Activated CD4-positive, CD25-positive, alpha-beta regulatory T cell treated with anti-CD3 and anti-CD28 coated beads, Interleukin-2, amount 50 U/mL, for 16 hours (primary cell): Measurements from ENCODE around the gene SCAMP1.
"Not testable (repeated sequence)": the region's sequence is repeated elsewhere in the genome, so short reads cannot be mapped to it uniquely, and the experiment has no call there.

ENCODE experiments used
- DNase-seq: peaks from one replicate; pipeline ENCODE4 v3.0.0-alpha.2; 2020; ENCODE audit warnings: low read depth, low spot score

The SCAMP1 gene

DNA sequence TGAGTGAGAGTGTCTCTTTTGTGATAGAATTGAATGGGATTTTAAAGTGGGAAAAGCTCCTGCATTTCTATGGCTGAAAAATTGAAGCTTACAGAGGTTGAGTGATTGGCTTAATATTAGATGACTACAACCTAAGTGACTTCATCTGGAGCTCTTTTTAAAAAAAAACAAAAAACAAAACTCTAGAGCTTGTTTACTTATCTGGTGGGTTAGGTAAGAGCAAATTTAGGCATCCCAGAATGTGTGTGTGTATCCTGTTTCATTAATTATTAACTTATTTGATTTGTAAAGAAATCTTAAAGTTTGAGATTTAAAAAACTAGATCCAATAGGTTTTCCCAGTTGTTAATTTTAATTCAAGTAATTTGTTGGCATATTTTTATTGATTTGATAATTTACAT lies 60.1 kb downstream of the SCAMP1 start:
- no peak for DNase-seq

DNA sequence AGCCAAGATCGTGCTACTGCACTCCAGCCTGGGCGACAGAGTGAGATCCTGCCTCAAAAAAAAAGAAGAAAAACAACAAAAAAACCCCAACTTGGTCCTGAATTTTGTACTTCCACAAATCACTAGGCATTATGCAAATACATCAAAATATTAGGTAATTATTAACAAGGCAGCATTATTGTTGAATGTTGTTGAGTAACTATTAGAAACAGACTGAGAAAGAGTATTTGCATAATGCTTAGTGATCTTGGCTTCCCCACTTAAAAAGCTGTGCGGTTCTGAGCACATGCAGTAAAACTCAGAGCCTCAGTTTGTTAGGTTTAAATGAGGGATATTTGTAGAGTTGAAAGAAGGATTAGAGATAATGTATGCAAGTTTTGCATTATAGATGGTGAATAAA lies 64.2 kb downstream of the SCAMP1 start:
- DNase-seq = no peak

DNA sequence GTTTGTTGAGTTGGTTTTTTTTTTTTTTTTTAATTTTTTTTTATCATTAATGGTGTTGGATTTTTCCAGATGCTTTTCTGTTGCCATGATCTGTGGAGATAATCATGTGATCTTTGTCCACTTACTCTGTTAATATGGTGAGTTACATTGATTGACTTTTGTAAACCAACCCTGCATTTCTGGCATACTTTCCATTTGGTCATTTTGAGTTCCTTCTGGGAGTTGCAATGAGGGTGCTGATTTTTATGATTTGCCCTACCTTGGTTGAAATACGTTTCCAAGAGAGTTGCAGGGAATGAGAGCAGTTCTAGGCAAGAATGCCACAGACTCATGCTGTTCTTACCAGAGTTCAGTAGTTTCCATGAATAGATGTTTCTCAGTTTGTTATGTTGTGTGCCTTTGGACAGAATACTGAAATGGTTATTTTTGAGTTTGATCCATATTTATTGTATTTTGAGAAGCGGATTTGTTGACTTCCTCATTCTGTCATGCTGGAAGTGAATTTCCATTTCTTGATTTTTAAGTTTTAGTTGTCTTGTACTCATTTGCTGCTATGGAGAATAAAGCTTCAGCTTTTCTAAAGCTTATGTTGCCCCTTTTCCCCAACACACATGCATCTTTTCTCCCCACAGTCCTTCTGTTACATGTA lies 69.0 kb downstream of the SCAMP1 start:
- DNase-seq = no peak

DNA sequence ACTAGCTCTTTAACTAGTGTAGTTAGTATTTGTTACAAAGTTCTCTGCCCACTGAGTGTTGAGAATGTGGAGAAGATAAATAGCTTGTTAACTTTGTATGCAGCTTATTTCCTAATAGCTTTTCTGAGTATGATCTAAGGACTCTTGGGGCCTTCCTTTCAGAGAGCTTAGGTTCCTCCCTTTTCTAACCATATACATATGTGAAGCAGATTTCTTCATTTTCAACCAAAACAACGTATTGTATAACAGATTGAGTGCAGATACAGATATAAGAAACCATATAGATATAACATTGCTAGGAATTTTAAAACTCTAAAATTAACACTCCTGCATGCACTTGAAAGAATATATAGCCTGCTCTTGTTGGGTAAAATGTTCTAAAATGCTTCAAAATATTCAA lies 70.4 kb downstream of the SCAMP1 start:
- no peak for DNase-seq

DNA sequence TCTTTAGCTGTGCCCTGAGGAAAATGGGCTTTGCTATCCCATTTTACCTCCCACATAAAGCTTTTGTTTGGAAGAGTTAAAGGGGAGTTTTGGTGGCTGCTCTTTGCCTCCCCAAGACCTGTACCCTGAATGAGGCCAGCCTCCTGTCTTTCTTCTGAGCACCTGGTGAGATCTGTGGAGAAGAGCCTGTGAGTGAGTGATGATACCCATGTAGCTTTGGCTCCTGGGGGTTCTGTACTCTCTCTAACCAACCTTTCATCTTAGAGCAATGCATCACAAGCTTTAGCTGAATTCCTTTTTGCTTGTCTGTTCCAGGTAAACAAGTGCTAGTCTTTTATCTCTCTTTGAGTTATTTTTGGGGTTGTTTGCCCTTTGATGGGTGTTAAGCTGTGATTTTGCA lies 73.6 kb downstream of the SCAMP1 start:
- DNase-seq = no peak

DNA sequence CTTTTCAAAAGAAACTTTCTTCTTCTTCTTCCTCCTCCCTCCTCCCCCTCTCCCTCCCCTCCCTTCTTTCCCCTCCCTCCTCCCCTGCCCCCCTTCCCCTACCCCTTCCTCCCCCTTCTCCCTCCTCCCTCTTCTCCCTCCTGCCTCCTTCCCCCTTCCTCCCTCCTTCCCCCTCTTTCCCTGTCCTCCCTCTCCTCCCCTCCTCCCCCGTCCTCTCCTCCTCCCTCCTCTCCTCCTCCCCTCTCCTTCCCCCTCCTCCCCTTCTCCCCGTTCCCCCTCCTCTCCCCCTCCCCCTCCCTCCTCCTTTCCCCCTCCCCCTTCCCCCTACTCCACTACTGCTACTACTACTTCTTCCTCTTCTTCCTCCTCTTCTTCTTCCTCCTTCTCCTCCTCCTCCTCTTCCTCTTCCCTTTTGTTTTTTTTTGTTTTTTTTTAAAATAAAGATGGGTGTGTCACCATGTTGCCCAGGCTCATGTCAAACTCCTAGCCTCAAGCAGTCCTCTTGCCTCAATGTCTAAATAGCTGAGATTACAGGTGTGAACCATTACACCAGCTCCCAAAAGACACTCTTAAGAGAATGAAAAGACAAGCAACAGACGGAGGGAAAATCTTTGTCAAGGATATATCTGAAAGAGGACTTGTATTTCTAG lies 87.5 kb downstream of the SCAMP1 start:
- DNase-seq = no peak

DNA sequence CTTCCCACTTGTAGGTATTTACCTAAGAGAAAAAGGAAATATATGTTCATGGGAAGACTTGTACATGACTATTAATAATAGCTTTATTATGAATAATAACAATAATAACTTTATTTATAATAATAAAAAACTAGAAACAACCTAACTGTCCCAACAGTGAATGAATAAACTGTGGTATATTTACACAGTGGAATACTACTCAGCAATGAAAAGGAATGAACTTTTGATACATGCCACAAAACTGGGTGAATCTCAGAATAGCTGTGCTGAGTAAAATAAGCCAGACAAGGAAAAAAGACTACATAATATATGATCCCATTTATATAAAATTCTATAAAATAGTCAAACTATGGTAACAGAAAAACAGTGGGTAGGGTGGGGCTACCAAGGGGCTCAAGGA lies 88.7 kb downstream of the SCAMP1 start:
- DNase-seq = no peak

DNA sequence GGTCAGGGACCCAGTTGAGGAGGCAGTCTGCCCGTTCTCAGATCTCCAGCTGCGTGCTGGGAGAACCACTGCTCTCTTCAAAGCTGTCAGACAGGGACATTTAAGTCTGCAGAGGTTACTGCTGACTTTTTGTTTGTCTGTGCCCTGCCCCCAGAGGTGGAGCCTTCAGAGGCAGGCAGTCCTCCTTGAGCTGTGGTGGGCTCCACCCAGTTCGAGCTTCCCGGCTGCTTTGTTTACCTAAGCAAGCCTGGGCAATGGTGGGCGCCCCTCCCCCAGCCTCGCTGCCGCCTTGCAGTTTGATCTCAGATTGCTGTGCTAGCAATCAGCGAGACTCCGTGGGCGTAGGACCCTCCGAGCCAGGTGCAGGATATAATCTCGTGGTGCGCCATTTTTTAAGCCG lies 97.1 kb downstream of the SCAMP1 start:
- not testable (repeated sequence) for DNase-seq

DNA sequence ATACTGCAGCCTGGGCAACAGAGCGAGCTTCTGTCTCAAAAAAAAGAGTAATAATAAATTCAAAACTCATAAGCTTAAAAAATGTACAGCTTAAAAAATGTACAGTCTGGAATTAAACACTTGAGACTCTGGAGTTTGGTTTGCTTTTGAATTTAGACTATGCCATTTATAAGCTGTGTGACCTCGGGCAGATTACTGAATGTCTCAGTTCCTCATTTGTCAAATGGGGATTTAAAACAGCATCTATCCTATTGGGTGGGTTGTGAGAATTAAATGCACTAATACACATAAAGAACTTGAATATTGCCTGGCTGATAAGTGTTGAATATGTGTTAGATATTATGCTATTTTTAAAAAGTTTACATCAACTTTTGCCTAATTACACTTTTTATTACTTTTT lies 98.4 kb downstream of the SCAMP1 start:
- DNase-seq = no peak

DNA sequence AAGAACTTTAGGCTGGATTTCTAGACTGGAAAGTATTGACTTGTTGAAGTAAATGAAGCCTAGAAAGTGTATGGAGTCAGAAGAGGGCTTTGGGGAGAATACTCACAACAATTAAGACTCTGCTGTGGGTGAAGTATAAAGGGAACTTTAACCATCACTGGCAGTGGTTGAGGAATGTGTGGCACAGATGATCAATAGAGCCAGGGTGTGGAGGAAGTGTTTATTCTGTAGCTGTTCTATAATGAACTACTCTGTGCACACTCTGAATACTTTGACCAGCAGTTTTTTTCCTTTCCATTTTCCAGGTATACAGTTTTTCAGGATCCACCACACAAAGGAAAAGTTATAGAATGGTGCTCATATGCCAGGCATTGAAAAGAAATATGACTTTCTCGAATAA lies 106.7 kb downstream of the SCAMP1 start:
- no peak for DNase-seq

DNA sequence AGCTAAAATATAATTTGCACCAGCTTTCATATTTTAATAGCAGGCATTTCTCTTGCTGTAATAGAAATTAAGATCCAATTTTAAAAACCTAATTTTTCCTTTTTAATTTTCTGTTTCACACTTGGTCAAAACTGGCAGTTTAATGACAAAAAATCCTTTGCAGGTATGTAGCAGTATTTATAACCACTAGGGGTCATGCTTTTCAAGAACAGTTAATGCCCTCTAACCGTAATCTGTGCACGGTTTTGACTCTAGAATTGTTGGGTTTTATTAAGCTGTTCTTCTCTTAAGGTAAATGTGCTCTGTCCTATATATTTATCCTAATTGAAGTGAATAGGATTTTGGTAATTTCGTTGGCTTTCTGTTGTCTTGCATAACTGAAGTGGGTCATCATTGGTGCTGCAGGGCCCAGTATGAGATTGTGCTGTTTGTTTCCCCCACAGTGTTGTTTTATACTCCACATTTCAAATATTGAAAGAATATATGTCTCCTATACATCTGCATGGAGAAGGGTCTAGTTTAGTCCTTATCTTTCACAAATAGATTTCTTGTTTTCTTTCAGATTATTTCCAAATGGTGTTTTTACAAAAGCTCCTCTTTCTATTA lies 107.4 kb downstream of the SCAMP1 start:
- DNase-seq = no peak

DNA sequence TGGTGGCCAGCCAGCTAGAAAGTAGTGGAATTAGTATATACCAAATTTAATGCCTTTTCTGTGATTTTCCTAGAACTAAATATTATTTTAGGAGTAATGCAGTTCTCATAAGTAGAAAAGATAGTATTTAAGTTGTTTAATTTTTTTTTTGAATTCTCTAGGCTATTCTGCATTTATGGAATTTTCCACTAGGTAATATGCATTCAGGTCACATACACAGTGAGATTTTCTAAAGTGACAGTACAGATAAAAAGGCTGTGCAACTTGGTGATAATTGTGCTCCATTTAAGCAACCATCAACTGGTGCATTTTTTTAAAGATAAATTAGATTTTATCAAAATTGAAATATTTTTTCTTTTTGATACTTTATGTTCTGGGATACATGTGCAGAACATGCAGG lies 111.5 kb downstream of the SCAMP1 start:
- no peak for DNase-seq

DNA sequence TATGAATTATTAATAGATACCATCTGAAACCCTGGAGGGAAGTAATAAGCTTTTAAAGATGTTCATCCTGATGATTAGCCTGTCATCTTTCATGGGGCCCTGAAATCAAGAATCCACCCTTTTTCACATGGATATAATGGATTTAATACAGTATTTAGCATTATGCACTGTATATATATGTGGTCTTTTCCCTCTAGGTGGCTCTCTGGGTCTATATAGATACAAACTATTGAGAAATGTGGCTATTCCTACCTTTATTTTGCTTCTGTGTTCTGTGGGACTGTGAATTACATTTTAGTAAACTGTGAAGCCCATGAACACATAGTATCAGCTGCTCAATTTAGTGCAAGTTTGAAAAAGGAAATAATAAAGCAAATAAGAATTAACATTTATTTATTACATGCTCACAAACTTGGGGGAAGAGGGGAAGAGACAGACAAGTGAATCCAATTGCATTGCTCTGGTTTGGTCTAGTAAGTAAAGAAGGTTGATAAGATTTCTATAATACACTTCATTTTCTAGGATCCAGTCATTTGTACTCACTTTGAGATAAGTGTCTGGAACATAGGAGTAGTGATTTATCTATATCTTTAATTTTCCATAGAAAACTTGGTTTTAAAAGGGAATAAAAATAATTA lies 112.2 kb downstream of the SCAMP1 start:
- no peak for DNase-seq

DNA sequence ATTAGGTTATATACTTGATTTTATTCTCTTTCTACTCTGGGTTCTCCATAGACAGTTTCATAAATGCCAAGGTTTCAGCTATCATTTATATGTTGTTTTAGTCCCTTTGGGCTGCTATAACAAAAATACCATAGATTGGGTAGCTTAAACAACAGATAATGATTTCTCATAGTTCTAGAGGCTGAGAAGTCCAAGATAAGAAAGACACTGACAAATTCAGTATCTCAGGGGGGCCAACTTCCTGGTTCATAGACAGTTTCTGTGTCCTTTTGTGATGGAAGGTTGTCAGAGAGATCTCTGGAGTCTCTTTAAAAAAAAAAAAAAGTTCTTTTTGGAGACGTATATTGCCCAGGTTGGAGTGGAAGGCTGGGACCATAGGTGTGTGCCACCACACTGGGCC lies 113.3 kb downstream of the SCAMP1 start:
- DNase-seq = no peak

DNA sequence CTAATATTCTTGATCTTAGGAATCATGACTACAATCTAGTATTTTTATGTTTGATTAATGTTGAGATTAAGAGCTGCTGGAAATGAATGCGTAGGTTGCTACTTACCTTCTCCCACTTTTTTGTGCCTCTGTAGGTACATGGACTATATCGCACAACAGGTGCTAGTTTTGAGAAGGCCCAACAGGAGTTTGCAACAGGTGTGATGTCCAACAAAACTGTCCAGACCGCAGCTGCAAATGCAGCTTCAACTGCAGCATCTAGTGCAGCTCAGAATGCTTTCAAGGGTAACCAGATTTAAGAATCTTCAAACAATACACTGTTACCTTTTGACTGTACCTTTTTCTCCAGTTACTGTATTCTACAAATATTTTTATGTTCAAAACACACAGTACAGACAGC lies 115.0 kb downstream of the SCAMP1 start:
- DNase-seq = no peak

DNA sequence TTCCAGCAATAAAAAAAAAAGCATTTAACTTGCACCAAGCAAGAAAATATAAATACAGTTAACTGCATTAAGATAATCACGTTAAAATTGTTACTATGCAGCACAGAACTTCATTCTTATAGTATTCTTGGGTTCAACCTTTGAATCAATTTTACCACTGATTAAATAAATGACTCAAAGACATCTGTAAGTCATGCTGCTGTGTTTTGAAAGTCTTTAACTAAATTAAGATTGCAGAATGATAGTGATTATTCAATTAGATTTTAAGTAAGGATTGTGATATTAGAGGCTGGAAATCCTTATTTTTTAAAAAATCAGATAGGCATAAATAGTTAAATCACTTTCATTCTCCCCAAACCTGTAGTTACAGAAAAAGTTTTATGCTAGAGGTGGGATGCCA lies 116.4 kb downstream of the SCAMP1 start:
- no peak for DNase-seq

DNA sequence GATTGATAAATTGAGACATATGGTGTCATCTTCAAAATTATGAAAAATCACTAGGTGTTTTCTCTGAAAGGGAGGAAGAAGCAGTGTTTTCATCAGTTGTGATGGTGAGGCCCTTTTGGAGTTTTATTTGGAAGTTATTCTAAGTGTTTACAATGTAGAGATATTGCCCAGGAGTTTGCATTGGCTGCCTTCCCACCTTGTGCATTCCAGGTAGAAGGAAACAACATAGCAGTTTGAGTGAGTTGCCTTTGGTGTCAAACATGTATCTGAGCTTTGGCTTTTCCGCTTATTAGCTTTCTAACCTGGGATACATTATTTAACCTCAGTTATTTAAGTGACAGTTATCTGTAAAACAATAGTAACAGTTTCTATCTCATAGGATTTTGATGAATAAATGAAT lies 122.5 kb downstream of the SCAMP1 start:
- DNase-seq = no peak

DNA sequence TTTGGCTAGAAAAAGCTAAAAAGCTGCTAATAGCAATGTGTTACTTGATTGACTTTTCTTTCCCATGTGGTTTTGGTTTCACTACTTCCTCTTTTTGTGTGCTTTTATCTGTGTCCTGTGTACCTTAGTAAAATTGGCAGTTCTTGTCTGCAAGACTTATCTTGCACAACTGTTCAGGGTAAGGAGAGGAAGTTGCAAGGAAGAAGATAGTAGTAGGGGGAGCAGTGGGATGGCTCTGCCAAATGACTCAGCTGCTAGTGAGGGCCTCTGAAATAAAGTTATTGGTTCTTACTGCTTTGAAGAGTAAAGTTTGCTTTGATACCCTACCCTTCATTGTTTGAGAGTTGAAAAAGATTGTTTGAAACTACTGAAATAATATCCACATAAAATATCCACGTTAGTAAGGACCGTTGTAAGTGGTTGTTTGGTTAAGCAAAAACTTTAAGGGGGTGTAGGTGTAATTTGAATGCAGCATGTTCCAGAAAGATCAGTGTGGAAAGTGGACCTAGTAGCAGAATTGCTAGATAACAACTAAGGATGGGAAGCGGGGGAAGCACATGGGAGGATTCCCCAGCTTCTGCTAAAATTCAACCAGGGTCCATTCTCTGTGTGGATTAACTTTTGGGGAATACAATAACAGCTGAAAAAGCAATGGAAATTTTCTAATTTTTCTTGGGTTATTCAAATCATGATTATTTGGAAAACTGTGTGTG lies 123.5 kb downstream of the SCAMP1 start:
- no peak for DNase-seq

DNA sequence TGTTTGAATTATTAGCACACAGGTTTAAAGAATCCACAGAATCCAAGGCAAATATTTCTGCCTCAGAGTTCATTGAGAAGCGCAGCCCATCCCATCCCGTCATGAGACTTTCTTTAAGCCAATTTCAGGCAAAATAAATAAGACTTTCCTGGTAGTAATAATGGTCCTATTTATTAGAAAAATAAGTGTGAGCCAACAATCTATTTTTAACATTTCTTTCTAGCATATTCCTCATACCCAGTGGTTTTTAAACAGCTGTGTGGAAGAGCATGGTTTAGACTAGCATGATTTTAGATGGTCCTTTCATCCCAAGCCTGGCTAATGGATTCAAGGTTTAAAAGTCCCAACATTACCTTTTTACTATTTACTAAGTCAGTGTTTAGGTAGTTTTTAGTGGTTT lies 125.8 kb downstream of the SCAMP1 start:
- DNase-seq = no peak

DNA sequence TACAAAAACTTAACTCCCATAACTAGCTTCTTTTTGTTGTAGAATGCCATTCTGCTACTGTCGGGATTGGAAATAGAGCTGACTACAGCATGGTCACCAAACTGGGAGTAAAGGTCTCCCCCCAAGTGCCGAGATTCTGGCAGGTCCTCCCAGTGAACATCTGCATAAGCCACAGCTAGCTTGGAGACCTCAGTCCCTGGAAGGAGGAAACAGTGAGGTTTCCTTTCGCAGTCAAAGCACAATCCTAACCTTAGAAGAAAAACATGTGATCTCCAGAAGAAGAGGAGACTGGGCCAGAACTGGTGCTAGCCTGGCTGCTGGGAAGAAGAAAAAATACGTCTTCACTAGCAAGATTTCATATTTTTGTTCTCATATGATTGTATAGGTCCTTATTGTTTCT lies 127.4 kb downstream of the SCAMP1 start:
- no peak for DNase-seq

DNA sequence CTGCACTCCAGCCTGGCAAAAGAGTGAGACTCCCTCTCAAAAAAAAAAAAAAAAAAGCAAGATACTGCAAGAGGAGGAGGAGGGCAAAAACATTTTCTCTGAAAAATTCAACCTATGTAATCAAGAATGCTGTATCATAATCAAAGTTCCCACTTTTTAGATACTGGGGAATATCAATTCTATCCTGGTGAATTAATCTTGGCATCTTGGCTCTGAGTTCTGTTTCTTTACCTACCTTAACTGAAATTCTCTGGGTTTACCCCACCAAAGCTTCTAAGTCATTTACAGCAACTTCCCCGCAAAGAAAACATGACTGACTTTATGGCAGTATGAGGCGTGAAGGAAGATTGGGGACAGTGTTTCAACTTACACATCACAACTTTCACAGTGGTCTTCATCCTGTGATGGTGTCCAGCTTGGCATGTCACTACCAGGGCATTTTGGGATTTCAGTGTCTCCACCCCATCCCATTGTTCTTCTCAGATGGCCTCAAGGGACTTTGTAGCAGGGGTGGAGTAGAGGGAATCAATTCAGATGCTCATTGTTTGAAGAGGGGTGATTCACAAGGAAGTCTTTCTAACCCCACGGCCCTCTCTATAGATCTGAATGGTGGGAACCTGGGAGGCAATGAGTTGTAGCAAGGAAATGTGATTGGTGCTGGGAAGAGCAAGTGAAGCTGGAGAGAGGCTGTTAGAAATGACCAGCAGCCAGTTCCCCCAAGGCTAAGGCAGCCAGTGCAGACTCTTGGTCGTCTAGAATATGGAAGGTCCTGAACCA lies 130.5 kb downstream of the SCAMP1 start:
- no peak for DNase-seq

DNA sequence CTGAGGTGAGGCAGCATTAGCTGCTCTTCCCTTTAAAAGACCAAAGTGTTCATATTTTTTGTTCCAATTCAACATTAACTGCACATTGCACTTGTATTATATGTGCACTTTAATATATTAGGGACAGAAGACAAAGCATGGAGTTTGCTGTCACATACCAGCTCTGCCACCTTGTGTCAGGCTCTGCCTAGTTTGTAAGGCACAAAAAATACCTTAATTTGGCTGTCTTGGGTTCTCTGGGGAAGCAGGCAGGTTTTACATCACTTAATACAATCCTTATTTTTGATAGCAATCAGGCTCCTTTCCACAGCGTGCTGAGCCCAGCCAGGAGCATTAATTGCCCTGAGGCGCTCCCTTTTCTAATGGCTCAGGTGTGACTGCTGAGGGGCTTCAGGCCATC lies 131.8 kb downstream of the SCAMP1 start:
- DNase-seq = no peak
